ENCODE data around the gene TMEM62. TPM values are rescaled to one million over a fixed set of nuclear protein-coding genes. Genes with fewer than 3 reads are reported as not detected.

The TMEM62 gene
- total and polyA plus RNA-seq, 9 of the 15 experiments (the other 6 are each of a cell fraction or from before 2014, with no cell fraction given): 4.4 to 16.6 (median 11.1) TPM

DNA sequence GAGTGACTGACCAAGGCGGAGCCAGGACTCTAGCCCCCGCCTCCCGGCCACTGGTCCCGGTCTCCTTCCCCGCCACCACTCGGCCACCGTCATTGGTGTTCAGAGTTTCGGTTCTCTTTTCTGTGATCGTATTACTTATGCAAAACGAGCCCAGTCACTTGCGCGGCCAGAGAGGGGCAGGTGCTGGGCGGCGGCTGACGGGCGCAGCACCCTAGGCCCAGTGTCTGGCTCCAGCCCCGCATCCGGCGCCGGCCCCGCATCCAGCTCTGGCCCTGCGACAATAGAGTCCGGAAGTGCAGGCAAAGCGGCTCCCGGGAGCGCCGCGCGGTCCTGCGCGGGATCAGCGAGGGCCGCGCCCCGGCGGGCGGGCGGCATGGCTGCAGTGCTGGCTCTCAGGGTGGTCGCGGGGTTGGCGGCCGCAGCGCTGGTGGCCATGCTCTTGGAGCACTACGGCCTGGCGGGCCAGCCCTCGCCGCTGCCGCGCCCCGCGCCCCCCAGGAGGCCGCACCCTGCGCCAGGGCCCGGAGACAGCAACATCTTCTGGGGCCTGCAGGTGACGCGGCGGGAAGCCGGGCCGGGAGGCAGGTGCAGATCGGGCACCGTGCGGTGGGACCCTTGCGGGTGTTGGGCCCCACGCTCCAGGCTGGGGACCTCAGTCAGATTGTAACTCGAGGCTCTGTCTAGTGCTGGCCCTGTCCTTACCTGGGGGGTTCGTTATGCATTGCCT lies at the start of gene TMEM62 (continued):
- TF ChIP-seq RBM34 (IDR thresholded peaks at IDR 0.05; ENCODE audit: borderline replicate concordance, insufficient read depth, low read length) (no peak), ZNF384 (IDR thresholded peaks at IDR 0.05; ENCODE audit: low read depth, low read length) (0 out of 2 replicates have a peak, but pooled peaks have one; percentile 9), ESRRA (IDR thresholded peaks at IDR 0.05; ENCODE audit: borderline replicate concordance, low read depth) (0 out of 2 replicates have a peak, but pooled peaks have one; percentile 28), LARP7 (IDR thresholded peaks at IDR 0.05) (no peak), NELFE (IDR thresholded peaks at IDR 0.05; ENCODE audit: insufficient read depth, insufficient read length) (no peak), RBM25 (IDR thresholded peaks at IDR 0.05; ENCODE audit: low read depth, low read length, severe bottlenecking) (peak; percentile 17), KDM5B (IDR thresholded peaks at IDR 0.05; ENCODE audit: insufficient replicate concordance, low read depth, low read length) (peak; percentile 89), ZNF232 (CRISPR knock-in tag; IDR thresholded peaks at IDR 0.05) (peak; percentile 77; the same call in 1 of the 2 replicates), NCOA1 (IDR thresholded peaks at IDR 0.05; ENCODE audit: low read depth) (no peak; the same call in 1 of the 2 replicates), MXI1 (IDR thresholded peaks at IDR 0.05; ENCODE audit: low read depth, low read length) (no peak), ZNF431 (CRISPR knock-in tag; IDR thresholded peaks at IDR 0.05) (peak; percentile 45; the same call in 1 of the 2 replicates), CREM (IDR thresholded peaks at IDR 0.05; ENCODE audit: low read depth) (peak; percentile 12; the same call in 1 of the 2 replicates), KDM4B (IDR thresholded peaks at IDR 0.05; ENCODE audit: borderline replicate concordance in 2 of 2, low read depth in 1 of 2) (no peak), ETV5 (CRISPR knock-in tag; IDR thresholded peaks at IDR 0.05; ENCODE audit: low read depth) (peak; percentile 88), ZFP36 (IDR thresholded peaks at IDR 0.05; ENCODE audit: low read depth, low read length, partially characterized antibody) (peak; percentile 51), RCOR1 (IDR thresholded peaks at IDR 0.05; ENCODE audit: borderline replicate concordance in 1 of 2, low read depth in 2 of 2, low read length in 2 of 2) (peak in 1 of 2 experiments; percentile 57; a peak in 1 of 4 replicates), TEAD1 (CRISPR knock-in tag; IDR thresholded peaks at IDR 0.05) (no peak)
- TF ChIP-seq, protein P1, sequence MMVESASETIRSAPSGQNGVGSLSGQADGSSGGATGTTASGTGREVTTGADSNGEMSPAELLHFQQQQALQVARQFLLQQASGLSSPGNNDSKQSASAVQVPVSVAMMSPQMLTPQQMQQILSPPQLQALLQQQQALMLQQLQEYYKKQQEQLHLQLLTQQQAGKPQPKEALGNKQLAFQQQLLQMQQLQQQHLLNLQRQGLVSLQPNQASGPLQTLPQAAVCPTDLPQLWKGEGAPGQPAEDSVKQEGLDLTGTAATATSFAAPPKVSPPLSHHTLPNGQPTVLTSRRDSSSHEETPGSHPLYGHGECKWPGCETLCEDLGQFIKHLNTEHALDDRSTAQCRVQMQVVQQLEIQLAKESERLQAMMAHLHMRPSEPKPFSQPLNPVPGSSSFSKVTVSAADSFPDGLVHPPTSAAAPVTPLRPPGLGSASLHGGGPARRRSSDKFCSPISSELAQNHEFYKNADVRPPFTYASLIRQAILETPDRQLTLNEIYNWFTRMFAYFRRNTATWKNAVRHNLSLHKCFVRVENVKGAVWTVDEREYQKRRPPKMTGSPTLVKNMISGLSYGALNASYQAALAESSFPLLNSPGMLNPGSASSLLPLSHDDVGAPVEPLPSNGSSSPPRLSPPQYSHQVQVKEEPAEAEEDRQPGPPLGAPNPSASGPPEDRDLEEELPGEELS (CRISPR knock-in tag; IDR thresholded peaks at IDR 0.05; ENCODE audit: borderline replicate concordance): peak; percentile 90
- TF ChIP-seq, protein P2, sequence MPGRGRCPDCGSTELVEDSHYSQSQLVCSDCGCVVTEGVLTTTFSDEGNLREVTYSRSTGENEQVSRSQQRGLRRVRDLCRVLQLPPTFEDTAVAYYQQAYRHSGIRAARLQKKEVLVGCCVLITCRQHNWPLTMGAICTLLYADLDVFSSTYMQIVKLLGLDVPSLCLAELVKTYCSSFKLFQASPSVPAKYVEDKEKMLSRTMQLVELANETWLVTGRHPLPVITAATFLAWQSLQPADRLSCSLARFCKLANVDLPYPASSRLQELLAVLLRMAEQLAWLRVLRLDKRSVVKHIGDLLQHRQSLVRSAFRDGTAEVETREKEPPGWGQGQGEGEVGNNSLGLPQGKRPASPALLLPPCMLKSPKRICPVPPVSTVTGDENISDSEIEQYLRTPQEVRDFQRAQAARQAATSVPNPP (IDR thresholded peaks at IDR 0.05; ENCODE audit: borderline replicate concordance, insufficient read depth, insufficient read length): no peak
- TF ChIP-seq, protein P3, sequence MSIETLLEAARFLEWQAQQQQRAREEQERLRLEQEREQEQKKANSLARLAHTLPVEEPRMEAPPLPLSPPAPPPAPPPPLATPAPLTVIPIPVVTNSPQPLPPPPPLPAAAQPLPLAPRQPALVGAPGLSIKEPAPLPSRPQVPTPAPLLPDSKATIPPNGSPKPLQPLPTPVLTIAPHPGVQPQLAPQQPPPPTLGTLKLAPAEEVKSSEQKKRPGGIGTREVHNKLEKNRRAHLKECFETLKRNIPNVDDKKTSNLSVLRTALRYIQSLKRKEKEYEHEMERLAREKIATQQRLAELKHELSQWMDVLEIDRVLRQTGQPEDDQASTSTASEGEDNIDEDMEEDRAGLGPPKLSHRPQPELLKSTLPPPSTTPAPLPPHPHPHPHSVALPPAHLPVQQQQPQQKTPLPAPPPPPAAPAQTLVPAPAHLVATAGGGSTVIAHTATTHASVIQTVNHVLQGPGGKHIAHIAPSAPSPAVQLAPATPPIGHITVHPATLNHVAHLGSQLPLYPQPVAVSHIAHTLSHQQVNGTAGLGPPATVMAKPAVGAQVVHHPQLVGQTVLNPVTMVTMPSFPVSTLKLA (conservative IDR thresholded peaks at IDR 0.05): peak; percentile 17 to 79; a peak in 2 of 4 replicates
- TF ChIP-seq, protein P4, sequence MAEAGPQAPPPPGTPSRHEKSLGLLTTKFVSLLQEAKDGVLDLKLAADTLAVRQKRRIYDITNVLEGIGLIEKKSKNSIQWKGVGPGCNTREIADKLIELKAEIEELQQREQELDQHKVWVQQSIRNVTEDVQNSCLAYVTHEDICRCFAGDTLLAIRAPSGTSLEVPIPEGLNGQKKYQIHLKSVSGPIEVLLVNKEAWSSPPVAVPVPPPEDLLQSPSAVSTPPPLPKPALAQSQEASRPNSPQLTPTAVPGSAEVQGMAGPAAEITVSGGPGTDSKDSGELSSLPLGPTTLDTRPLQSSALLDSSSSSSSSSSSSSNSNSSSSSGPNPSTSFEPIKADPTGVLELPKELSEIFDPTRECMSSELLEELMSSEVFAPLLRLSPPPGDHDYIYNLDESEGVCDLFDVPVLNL (CRISPR knock-in tag; IDR thresholded peaks at IDR 0.05; ENCODE audit: low read depth): peak; percentile 12; the same call in 1 of the 2 replicates

Measured in K562 (cell line).